HUES64 (cell line): ENCODE measurements around the gene DIP2C.

ENCODE experiments used
- H3K27ac ChIP-seq: 2 replicates; pipeline ENCODE4 v1.7.0; 2013; ENCODE audit warnings: low read depth, low read length, inconsistent platforms
- H3K27me3 ChIP-seq: 2 replicates; pipeline ENCODE4 v1.6.1; 2013; ENCODE audit warnings: mild to moderate bottlenecking, low read length; ENCODE audit not compliant: insufficient read depth
- H3K36me3 ChIP-seq: 2 replicates; pipeline ENCODE4 v1.6.1; 2013; ENCODE audit warnings: mild to moderate bottlenecking, low read length; ENCODE audit not compliant: insufficient read depth
- H3K4me1 ChIP-seq: 2 replicates; pipeline ENCODE4 v1.6.1; 2013; ENCODE audit warnings: mild to moderate bottlenecking, low read length, moderate library complexity; ENCODE audit not compliant: insufficient read depth
- H3K4me3 ChIP-seq: 2 replicates; pipeline ENCODE4 v1.5.1; 2013; ENCODE audit warnings: mild to moderate bottlenecking, low read length, moderate library complexity
- H3K9ac ChIP-seq: 2 replicates; pipeline ENCODE4 v1.6.1; 2013; ENCODE audit warnings: mild to moderate bottlenecking, low read depth, low read length
- H3K9me3 ChIP-seq: 2 replicates; pipeline ENCODE4 v1.6.1; 2013; ENCODE audit warnings: low read depth, low read length; ENCODE audit not compliant: insufficient read depth
- WGBS: fragments of 150-250, 120-280 bp; methylation state at CpG from one replicate; pipeline ENCODE4 v1.1.7; 2013; ENCODE audit warnings: missing lambda C conversion rate; 5-methylcytosine and 5-hydroxymethylcytosine counted together

The DIP2C gene

DNA sequence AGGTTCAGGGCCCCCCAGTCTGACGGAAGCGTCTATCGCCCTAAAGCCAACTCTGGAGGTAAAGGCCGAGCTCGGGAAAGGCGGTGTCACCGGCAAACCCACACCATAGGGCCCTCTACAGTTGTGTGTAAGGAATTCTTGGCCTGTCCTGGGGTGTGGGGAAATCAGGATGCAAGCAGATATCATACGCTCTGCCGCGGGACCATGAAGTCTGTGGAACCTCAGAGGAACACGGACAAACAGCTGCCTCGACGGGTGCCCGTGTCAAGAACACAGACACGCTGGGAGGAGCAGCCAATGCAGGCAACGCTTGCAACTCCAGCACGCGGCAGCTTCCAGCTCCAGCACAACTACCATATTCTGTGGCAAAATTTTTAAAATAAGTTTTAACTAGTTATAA lies 157.9 kb downstream of the DIP2C start:
- no peaks in the 10 kb centered on the region for H3K4me1 ChIP-seq
- H3K9ac ChIP-seq = no peak overlapping the region
- H3K27ac ChIP-seq = no peak overlapping the region
- no peaks in the 10 kb centered on the region for H3K36me3 ChIP-seq
- WGBS = 97% methylated on average over 18 of the region's 18 CpGs
- H3K4me3 ChIP-seq = no peak overlapping the region
- no peaks in the 10 kb centered on the region for H3K27me3 ChIP-seq
- H3K9me3 ChIP-seq = no peaks in the 10 kb centered on the region

DNA sequence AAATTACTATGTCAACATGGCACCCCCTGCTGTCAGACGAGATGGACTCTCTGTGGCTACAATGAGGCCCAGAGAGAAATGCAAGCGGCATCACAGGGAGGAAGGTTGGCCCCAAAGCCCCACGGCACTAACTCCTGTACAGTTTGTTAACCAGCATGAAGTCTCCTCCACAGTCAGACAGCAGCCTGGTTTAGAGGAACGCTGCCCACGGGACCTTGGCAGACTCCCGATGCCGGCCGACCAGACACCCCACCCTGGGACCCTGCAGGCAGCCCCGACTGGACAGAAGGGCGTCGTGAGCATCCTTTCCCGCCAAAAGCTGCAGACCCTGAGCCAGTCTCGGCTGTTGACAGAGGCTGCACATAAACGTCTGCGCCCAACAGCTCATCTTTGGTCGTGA lies 158.8 kb downstream of the DIP2C start:
- H3K9ac ChIP-seq = no peak overlapping the region
- WGBS = 96% methylated on average over 16 of the region's 16 CpGs
- no peaks in the 10 kb centered on the region for H3K4me1 ChIP-seq
- H3K9me3 ChIP-seq = no peaks in the 10 kb centered on the region
- H3K27ac ChIP-seq = no peak overlapping the region
- no peak overlapping the region for H3K4me3 ChIP-seq
- no peaks in the 10 kb centered on the region for H3K36me3 ChIP-seq
- no peaks in the 10 kb centered on the region for H3K27me3 ChIP-seq

- Histone ChIP-seq H3K9ac (no peak overlapping the region), H3K9me3 (no peaks in the 10 kb centered on the region), H3K36me3 (no peaks in the 10 kb centered on the region), H3K4me3 (no peak overlapping the region), H3K4me1 (no peaks in the 10 kb centered on the region), H3K27me3 (no peaks in the 10 kb centered on the region), H3K27ac (no peak overlapping the region)
- WGBS = 96% methylated on average over 27 of the region's 27 CpGs
These were observed 159.8 kb downstream of the DIP2C start for GRCh38 chr10:529468-530230.

DNA sequence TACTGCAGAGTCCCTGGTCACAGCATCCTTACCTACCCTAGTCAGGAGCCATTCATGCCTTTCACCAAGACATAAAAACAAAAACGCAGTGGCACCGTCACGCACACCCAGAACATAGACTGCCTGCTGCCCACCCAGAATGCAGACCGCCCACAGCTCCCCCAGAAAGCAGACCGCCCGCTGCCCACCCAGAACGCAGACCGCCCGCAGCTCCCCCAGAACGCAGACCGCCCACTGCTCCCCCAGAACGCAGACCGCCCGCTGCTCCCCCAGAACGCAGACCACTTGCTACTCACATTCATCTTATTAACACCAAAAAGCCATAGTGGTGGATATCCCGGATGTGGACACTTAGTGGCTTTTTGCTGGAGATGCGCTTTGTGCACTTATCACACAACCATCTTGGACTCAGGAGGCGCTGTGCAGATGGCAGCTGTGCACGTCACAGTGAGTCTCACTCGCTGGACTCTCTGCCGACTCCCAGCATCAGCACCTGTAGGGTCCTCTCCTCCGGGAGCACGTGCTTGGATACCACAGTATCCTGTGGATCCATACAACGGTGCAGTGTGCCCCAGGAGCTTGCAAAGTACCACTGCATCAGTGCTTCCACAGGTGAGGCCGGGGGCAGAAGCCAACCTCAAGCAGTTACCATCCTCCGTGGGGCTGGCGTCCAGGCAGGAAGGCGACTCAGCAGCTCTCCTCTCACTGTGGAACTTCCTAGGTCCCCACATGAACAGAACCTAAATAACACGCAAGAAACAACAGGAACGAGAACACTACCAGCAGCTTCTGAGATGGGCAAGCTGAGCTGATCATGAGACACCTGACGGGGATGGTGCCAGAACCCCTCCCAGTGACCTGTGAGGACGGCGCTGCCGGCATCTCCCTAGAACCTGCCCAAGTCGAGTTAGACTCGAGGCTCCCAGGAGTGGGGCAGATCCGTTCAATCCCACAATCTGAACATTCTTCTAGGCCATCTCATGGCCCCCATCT lies 161.0 kb downstream of the DIP2C start:
- 93% methylated on average over 37 of the region's 37 CpGs for WGBS
- H3K9me3 ChIP-seq = no peaks in the 10 kb centered on the region
- H3K4me1 ChIP-seq = no peaks in the 10 kb centered on the region
- H3K9ac ChIP-seq = no peak overlapping the region
- H3K36me3 ChIP-seq = no peaks in the 10 kb centered on the region
- no peak overlapping the region for H3K27ac ChIP-seq
- H3K4me3 ChIP-seq = no peak overlapping the region
- no peaks in the 10 kb centered on the region for H3K27me3 ChIP-seq

DNA sequence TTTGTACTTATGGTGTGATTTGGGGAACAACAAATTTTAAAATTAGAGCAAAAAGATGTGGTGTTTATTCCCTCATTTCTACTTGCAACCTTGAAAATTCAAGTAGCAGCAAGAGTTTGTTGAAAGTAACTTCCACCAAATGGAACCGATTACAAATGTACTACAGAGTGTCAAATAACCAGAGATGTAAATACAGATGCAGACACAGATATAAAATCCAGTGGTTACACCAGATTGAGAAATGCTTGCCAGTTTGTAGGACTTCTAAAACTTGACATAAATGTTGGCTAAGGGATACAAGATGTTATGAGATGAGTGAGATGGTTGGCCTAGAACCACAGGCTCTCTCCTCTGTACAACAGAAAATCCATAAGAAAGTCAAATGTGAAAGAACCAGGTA lies 162.1 kb downstream of the DIP2C start:
- Histone ChIP-seq H3K4me3 (no peak overlapping the region), H3K36me3 (no peaks in the 10 kb centered on the region), H3K4me1 (no peaks in the 10 kb centered on the region), H3K9me3 (no peaks in the 10 kb centered on the region), H3K9ac (no peak overlapping the region), H3K27ac (no peak overlapping the region), H3K27me3 (no peaks in the 10 kb centered on the region)
- 100% methylated on average over 1 of the region's 1 CpG for WGBS

GRCh38 chr10:526651-527312 lies 162.7 kb downstream of the DIP2C start:
- no peaks in the 10 kb centered on the region for H3K27me3 ChIP-seq
- no peaks in the 10 kb centered on the region for H3K36me3 ChIP-seq
- H3K9me3 ChIP-seq = no peaks in the 10 kb centered on the region
- 93% methylated on average over 21 of the region's 21 CpGs for WGBS
- no peaks in the 10 kb centered on the region for H3K4me1 ChIP-seq
- no peak overlapping the region for H3K9ac ChIP-seq
- H3K4me3 ChIP-seq = no peak overlapping the region
- H3K27ac ChIP-seq = no peak overlapping the region

DNA sequence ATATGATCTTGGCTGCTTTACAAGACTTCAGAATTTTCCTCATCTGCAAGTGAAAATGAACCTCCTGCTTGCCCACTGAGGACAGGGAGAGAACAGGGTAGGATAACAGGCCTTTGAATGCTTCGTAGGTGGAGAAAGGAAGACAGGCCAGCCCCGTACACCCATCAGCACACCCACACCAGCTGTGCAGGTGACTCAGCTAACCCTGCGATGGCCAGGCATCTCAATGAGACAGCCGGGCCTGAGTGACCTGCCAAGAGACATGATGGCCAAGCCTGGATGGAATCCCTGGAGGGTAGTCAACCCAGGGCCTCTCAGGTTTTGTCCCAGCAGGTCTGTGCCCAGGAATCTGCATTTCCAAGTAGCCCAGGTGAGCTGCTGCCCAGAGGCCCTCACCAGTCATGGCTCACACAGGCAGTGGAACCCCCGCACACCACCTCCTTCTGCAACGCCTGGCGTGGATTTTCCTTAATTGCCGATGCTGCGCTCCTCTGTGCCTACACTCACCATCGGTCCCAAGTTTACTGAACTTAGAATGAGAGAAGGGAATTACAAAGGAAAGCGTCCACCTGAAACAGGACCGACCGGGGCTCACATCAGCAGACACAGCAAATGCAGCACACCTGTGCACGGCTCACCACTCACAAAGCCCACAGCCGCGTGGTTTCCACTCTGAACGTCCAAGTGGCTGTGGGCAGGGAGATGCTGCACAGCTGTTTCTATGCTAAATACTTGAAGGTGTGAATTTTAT lies 163.7 kb downstream of the DIP2C start:
- no peak overlapping the region for H3K27ac ChIP-seq
- WGBS = 95% methylated on average over 17 of the region's 17 CpGs

DNA sequence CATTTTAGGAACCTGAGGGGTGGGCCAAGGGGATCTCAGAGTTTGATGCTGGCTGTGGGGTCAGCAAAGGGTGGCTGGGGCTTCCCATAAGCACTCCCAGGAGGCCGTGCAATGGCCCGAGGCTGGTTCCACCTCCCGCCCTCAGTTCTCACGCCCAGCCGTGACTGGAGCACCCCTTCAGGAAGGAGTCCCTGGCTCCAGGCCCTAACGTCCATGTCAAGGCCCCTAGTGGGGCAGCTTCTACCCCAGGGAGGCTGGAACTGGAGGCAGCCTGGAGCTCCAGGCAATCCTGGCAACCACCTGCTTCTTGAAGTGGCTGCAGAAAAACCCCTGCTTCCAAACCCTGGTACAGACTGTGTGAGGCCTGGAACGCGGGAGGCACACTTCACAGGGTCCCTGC lies 165.5 kb downstream of the DIP2C start:
- 84% methylated on average over 8 of the region's 8 CpGs for WGBS
- Histone ChIP-seq H3K4me3 (no peak overlapping the region), H3K4me1 (peaks cover 12% of the 10 kb centered on the region; the same call in 1 of the 2 replicates), H3K27me3 (no peaks in the 10 kb centered on the region), H3K27ac (no peak overlapping the region), H3K9ac (no peak overlapping the region), H3K9me3 (no peaks in the 10 kb centered on the region), H3K36me3 (no peaks in the 10 kb centered on the region)

More for the DNA sequence above, 163.7 kb downstream of the DIP2C start:
- H3K27me3 ChIP-seq = no peaks in the 10 kb centered on the region
- H3K36me3 ChIP-seq = no peaks in the 10 kb centered on the region
- no peak overlapping the region for H3K4me3 ChIP-seq
- H3K4me1 ChIP-seq = peaks cover 5% of the 10 kb centered on the region; the same call in 1 of the 2 replicates
- H3K9ac ChIP-seq = no peak overlapping the region
- no peaks in the 10 kb centered on the region for H3K9me3 ChIP-seq

GRCh38 chr10:522350-522749 lies 167.1 kb downstream of the DIP2C start:
- Histone ChIP-seq H3K9me3 (no peaks in the 10 kb centered on the region), H3K27me3 (no peaks in the 10 kb centered on the region), H3K36me3 (no peaks in the 10 kb centered on the region), H3K27ac (no peak overlapping the region), H3K4me1 (peaks cover 12% of the 10 kb centered on the region; the same call in 1 of the 2 replicates), H3K9ac (no peak overlapping the region), H3K4me3 (no peak overlapping the region)
- 86% methylated on average over 13 of the region's 13 CpGs for WGBS
